Large intestine (tissue), 3 donors: ENCODE results near the gene CDKN1C. TPM values are rescaled to one million over a fixed set of nuclear protein-coding genes. Genes with fewer than 3 reads are reported as not detected.
A peak's percentile ranks its signal among the peaks of the same experiment; 100 is the strongest.

Experiments used
- DNase-seq, 2 donors: peaks; one replicate each; pipeline versions ENCODE4 v3.0.0 to v3.0.0-alpha.2; 2013
- H3K27ac ChIP-seq: one replicate; pipeline ENCODE4 v1.5.1; 2013; ENCODE audit warnings: low read length
- H3K27me3 ChIP-seq: 2 replicates; pipeline ENCODE4 v1.6.1; 2013; ENCODE audit warnings: low read length; ENCODE audit not compliant: control insufficient read depth, insufficient read depth
- H3K36me3 ChIP-seq: 2 replicates; pipeline ENCODE4 v1.6.1; 2013; ENCODE audit warnings: low read length; ENCODE audit not compliant: control insufficient read depth, insufficient read depth
- H3K4me1 ChIP-seq: one replicate; pipeline ENCODE4 v1.6.1; 2013; ENCODE audit warnings: low read length; ENCODE audit not compliant: control insufficient read depth, insufficient read depth
- H3K4me3 ChIP-seq: one replicate; pipeline ENCODE4 v1.5.1; 2013; ENCODE audit warnings: low read length
- H3K9me3 ChIP-seq: one replicate; pipeline ENCODE4 v1.6.1; 2013; ENCODE audit warnings: mild to moderate bottlenecking, low read depth, low read length, moderate library complexity; ENCODE audit not compliant: control insufficient read depth
- WGBS: methylation state at CpG from one replicate; pipeline ENCODE4 v1.1.5; 2013; ENCODE audit warnings: low lambda C conversion rate; ENCODE audit not compliant: insufficient coverage; 5-methylcytosine and 5-hydroxymethylcytosine counted together
- polyA plus RNA-seq: library from polyadenylated mRNA; unstranded; fragments of 120-200 nt; gene quantifications from one replicate; pipeline ENCODE4 v1.2.1, GENCODE V29; 2013

Gene CDKN1C
- polyA plus RNA-seq, 1 donor: 197 TPM

DNA sequence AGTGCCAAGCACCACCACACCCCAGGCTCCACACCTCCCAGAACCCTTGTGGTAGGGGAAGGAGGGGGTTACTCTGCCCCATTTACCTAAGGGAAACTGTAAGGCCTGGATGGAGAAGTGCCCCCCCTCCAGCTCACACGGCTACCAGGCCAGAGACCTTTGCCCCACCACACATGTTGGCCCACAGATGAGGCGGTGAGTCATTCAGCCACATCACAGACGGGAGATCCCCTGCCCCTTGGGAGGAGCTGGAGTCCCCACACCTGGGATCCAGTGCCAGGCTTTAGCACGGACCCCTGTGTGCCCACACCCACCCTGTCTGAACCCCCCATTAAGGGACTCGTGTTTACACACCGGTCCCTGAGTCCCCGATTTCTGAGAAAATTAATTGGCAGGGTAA, 24.9 kb downstream of the CDKN1C start:
- Histone ChIP-seq H3K36me3 (no peaks in the 10 kb centered on the region), H3K27ac (peak overlapping the region; percentile 90), H3K4me1 (peaks cover 44% of the 10 kb centered on the region), H3K9me3 (peaks cover 2% of the 10 kb centered on the region), H3K27me3 (peaks cover 6% of the 10 kb centered on the region), H3K4me3 (no peak overlapping the region)
- DNase-seq: peak; percentile 89 to 95
- no CpG with 5 or more reads among the region's 7 CpGs for WGBS

GRCh38 chr11:2859699-2860037, 25.9 kb downstream of the CDKN1C start:
- peaks cover 2% of the 10 kb centered on the region for H3K9me3 ChIP-seq
- H3K36me3 ChIP-seq: no peaks in the 10 kb centered on the region
- H3K4me1 ChIP-seq: peaks cover 44% of the 10 kb centered on the region
- DNase-seq: no peak
- peak overlapping the region; percentile 90 for H3K27ac ChIP-seq
- WGBS: no CpG with 5 or more reads among the region's 10 CpGs
- H3K27me3 ChIP-seq: peaks cover 6% of the 10 kb centered on the region
- no peak overlapping the region for H3K4me3 ChIP-seq

- no CpG with 5 or more reads among the region's 16 CpGs for WGBS
- peak; percentile 86 to 94 for DNase-seq
- Histone ChIP-seq H3K27ac (peak overlapping the region; percentile 90), H3K36me3 (no peaks in the 10 kb centered on the region), H3K27me3 (peaks cover 6% of the 10 kb centered on the region), H3K9me3 (peaks cover 2% of the 10 kb centered on the region), H3K4me1 (peaks cover 39% of the 10 kb centered on the region), H3K4me3 (no peak overlapping the region)
Observed at GRCh38 chr11:2858995-2859698, 26.4 kb downstream of the CDKN1C start.

- H3K36me3 ChIP-seq: no peaks in the 10 kb centered on the region
- WGBS: no CpG with 5 or more reads among the region's 18 CpGs
- DNase-seq: no peak
- H3K9me3 ChIP-seq: peaks cover under 1% of the 10 kb centered on the region
- H3K4me3 ChIP-seq: no peak overlapping the region
- peaks cover 29% of the 10 kb centered on the region for H3K4me1 ChIP-seq
- peaks cover under 1% of the 10 kb centered on the region for H3K27me3 ChIP-seq
- no peak overlapping the region for H3K27ac ChIP-seq
Observed at GRCh38 chr11:2857918-2858317, 27.7 kb downstream of the CDKN1C start.

- no peak for DNase-seq
- WGBS: no CpG with 5 or more reads among the region's 11 CpGs
- H3K4me1 ChIP-seq: peaks cover 28% of the 10 kb centered on the region
Observed at GRCh38 chr11:2857276-2857675, 28.3 kb downstream of the CDKN1C start.

GRCh38 chr11:2855162-2855561, 30.4 kb downstream of the CDKN1C start:
- Histone ChIP-seq H3K27ac (no peak overlapping the region), H3K27me3 (peaks cover 3% of the 10 kb centered on the region), H3K4me3 (no peak overlapping the region), H3K4me1 (peaks cover 16% of the 10 kb centered on the region), H3K9me3 (peaks cover 7% of the 10 kb centered on the region), H3K36me3 (no peaks in the 10 kb centered on the region)
- no CpG with 5 or more reads among the region's 8 CpGs for WGBS
- no peak for DNase-seq

More at GRCh38 chr11:2857276-2857675, 28.3 kb downstream of the CDKN1C start:
- Histone ChIP-seq H3K27me3 (no peaks in the 10 kb centered on the region), H3K4me3 (no peak overlapping the region), H3K9me3 (no peaks in the 10 kb centered on the region), H3K27ac (no peak overlapping the region), H3K36me3 (no peaks in the 10 kb centered on the region)

GRCh38 chr11:2853997-2854560, 31.5 kb downstream of the CDKN1C start:
- WGBS: 100% methylated on average over 1 of the region's 7 CpGs
- no peak for DNase-seq

GRCh38 chr11:2853401-2853800, 32.2 kb downstream of the CDKN1C start:
- no CpG with 5 or more reads among the region's 12 CpGs for WGBS
- H3K4me3 ChIP-seq: no peak overlapping the region
- no peaks in the 10 kb centered on the region for H3K36me3 ChIP-seq
- no peak overlapping the region for H3K27ac ChIP-seq
- H3K27me3 ChIP-seq: peaks cover 3% of the 10 kb centered on the region
- no peak for DNase-seq
- H3K4me1 ChIP-seq: peaks cover 4% of the 10 kb centered on the region
- peaks cover 7% of the 10 kb centered on the region for H3K9me3 ChIP-seq

More at GRCh38 chr11:2853997-2854560, 31.5 kb downstream of the CDKN1C start:
- H3K4me3 ChIP-seq: no peak overlapping the region
- peaks cover 3% of the 10 kb centered on the region for H3K27me3 ChIP-seq
- peaks cover 7% of the 10 kb centered on the region for H3K4me1 ChIP-seq
- H3K27ac ChIP-seq: no peak overlapping the region
- H3K36me3 ChIP-seq: no peaks in the 10 kb centered on the region
- H3K9me3 ChIP-seq: peaks cover 7% of the 10 kb centered on the region

DNA sequence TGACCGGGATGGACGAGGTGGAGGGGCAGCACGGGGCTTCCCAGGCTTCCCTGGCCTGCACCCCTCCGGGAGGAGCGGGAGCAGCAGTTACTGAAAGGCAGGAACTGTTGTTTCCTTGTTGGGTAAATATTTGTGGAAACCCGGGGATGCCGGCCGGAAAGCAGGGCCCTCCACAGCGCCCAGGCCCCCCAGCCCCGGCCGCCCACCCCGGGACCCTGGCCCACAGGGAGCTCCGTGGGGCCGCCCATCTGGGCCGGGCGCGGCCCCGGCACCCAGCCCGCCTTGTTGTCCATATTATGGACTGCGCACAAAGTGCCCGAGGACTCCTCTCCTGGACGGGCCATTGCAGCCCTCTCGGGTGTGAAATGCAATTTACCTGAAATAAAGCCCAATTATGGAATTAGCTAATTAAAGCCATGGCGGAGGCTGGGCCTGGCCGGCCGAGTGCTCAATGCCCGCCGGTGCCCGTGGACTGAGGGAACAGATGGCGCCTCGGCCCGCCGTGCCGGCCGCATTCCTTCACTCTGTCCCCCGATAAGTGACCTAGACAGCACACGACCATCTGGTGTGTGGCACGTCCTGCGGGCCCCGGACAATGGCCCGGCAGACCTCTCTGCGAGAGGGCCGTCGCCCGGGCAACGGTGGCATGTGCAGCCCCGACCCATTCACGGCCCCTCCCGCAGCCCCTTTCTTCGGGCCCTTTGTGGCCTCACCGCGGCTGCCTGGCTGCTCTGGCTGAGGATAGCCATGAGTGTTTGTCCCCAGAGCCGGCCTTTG, 35.4 kb downstream of the CDKN1C start:
- no peak overlapping the region for H3K4me3 ChIP-seq
- H3K27me3 ChIP-seq: peaks cover 3% of the 10 kb centered on the region
- no peak for DNase-seq
- H3K36me3 ChIP-seq: no peaks in the 10 kb centered on the region
- peaks cover 7% of the 10 kb centered on the region for H3K9me3 ChIP-seq
- WGBS: 34% methylated on average over 4 of the region's 53 CpGs
- H3K4me1 ChIP-seq: peaks cover 4% of the 10 kb centered on the region
- H3K27ac ChIP-seq: no peak overlapping the region

- Histone ChIP-seq H3K9me3 (peaks cover 7% of the 10 kb centered on the region), H3K27me3 (peaks cover 3% of the 10 kb centered on the region), H3K27ac (no peak overlapping the region), H3K36me3 (no peaks in the 10 kb centered on the region), H3K4me1 (peaks cover 4% of the 10 kb centered on the region), H3K4me3 (no peak overlapping the region)
- no CpG with 5 or more reads among the region's 9 CpGs for WGBS
- DNase-seq: no peak
Observed at GRCh38 chr11:2848497-2848896, 37.1 kb downstream of the CDKN1C start.
